Colonic mucosa (tissue), 4 donors: Measurements from ENCODE around the gene SNX27. TPM values are rescaled to one million over a fixed set of nuclear protein-coding genes. Genes with fewer than 3 reads are reported as not detected.
"Not testable (repeated sequence)": the region's sequence is repeated elsewhere in the genome, so short reads cannot be mapped to it uniquely, and the experiment has no call there.

Source experiments
- DNase-seq: peaks from one replicate; pipeline ENCODE4 v3.0.0-alpha.2; 2020
- H3K27ac ChIP-seq: fragments of 200-600 bp; one replicate; pipeline ENCODE4 v1.8.0; 2021
- H3K27me3 ChIP-seq: fragments of 200-600 bp; one replicate; pipeline ENCODE4 v1.8.0; 2021
- H3K36me3 ChIP-seq: fragments of 200-600 bp; one replicate; pipeline ENCODE4 v1.8.0; 2021
- H3K4me1 ChIP-seq: fragments of 200-600 bp; one replicate; pipeline ENCODE4 v1.8.0; 2021; ENCODE audit warnings: mild to moderate bottlenecking
- H3K4me3 ChIP-seq: fragments of 200-600 bp; one replicate; pipeline ENCODE4 v1.8.0; 2021
- H3K9ac ChIP-seq, 2 donors: one replicate each; pipeline ENCODE4 v1.7.0; 2013; ENCODE audit warnings: control low read depth in 2 of 2, low read depth in 2 of 2, low read length in 2 of 2
- H3K9me3 ChIP-seq: fragments of 200-600 bp; one replicate; pipeline ENCODE4 v1.8.0; 2021
- CTCF ChIP-seq: fragments of 200-600 bp; IDR thresholded peaks from one replicate; pipeline ENCODE4 v1.8.0; 2022; ENCODE audit warnings: antibody characterized with exemption, mild to moderate bottlenecking
- intact Hi-C: fragments of 100-400 bp; cut with DNase I; formaldehyde crosslinking; loops from one replicate; pipeline ENCODE4 v1.14.1; 2022
- total RNA-seq, 2 donors: library from RNA; stranded (reverse); fragmentation: NEBNext Ultra II Directional in 1 of 2; extraction: Animal tissue kit (Norgen Biotek cat#: 25700) in 1 of 2; gene quantifications; one replicate each; pipeline ENCODE4 v1.2.1, GENCODE V29; 2021
- donor health status: healthy.
- donor health status: DM: no; HTN: no; CAD: no.
- donor health status: DM: no; HTN: no; CAD: no.

Gene SNX27
- total RNA-seq, 2 donors from 2014 or later, result 28.7 to 32.0 TPM

GRCh38 chr1:151613282-151613780 lies 1.5 kb downstream of the SNX27 start:
- Histone ChIP-seq H3K27me3 (no peaks in the 10 kb centered on the region), H3K9me3 (no peaks in the 10 kb centered on the region), H3K9ac (peak overlapping the region; percentile 92 to 94), H3K4me3 (peak overlapping the region; percentile 98), H3K27ac (peak overlapping the region; percentile 85), H3K4me1 (no peaks in the 10 kb centered on the region), H3K36me3 (no peaks in the 10 kb centered on the region)
- intact Hi-C loops, result no loop called here
- no peak for TF ChIP-seq CTCF
- no peak for DNase-seq

GRCh38 chr1:151615711-151616504 lies 4.1 kb downstream of the SNX27 start:
- no peak for DNase-seq
- Histone ChIP-seq H3K4me3 (no peak overlapping the region), H3K9me3 (no peaks in the 10 kb centered on the region), H3K4me1 (peaks cover 7% of the 10 kb centered on the region), H3K9ac (no peak overlapping the region), H3K27me3 (no peaks in the 10 kb centered on the region), H3K36me3 (no peaks in the 10 kb centered on the region), H3K27ac (no peak overlapping the region)
- intact Hi-C loops, result no loop called here
- no peak for TF ChIP-seq CTCF

DNA sequence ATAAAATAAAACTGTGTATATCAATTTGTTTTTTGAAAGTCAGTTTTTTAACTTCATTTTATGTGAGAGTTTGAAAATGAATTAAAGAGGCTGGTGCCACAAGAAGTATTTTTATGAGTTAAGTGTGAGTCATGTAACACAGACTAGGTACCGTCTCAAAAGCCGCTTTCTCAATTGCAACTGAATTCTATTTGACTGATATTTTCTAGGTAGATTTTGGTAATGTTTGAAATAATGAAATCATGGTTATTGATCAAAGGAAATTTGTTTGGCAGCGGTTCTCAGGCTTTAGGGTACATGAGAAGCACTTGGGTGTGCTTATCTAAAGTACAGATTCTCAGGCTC lies 4.6 kb downstream of the SNX27 start:
- Histone ChIP-seq H3K9me3 (no peaks in the 10 kb centered on the region), H3K4me3 (no peak overlapping the region), H3K9ac (no peak overlapping the region), H3K36me3 (no peaks in the 10 kb centered on the region), H3K4me1 (peaks cover 7% of the 10 kb centered on the region), H3K27me3 (no peaks in the 10 kb centered on the region), H3K27ac (no peak overlapping the region)
- intact Hi-C loops, result no loop called here
- DNase-seq, result no peak
- TF ChIP-seq CTCF, result no peak

- intact Hi-C loops, result no loop called here
- DNase-seq, result no peak
- peaks cover 7% of the 10 kb centered on the region for H3K4me1 ChIP-seq
Measured at GRCh38 chr1:151618003-151618402, 6.2 kb downstream of the SNX27 start.

DNA sequence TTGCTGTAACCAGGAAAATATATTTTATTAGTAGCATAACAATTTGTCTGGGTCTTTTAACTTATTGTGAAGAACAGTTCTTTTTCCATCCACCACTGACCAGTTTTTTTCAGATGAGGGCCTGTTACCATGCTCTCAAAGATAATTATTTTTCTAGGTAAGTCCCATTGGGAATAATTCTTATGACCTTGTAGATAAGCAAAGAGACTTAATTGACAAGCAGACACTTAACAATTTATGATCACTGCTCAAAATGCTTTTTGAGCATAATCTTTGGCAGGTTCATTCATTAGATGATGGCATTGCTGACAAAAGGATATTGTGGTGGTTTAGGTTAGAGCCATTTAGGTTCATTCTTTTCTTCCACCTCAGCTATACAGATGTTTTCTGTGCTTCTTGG lies 6.6 kb downstream of the SNX27 start:
- Histone ChIP-seq H3K9ac (no peak overlapping the region), H3K27me3 (no peaks in the 10 kb centered on the region), H3K4me3 (no peak overlapping the region), H3K27ac (no peak overlapping the region), H3K4me1 (peaks cover 7% of the 10 kb centered on the region), H3K9me3 (no peaks in the 10 kb centered on the region), H3K36me3 (no peaks in the 10 kb centered on the region)
- no peak for TF ChIP-seq CTCF
- intact Hi-C loops, result no loop called here
- DNase-seq, result no peak

More at GRCh38 chr1:151618003-151618402, 6.2 kb downstream of the SNX27 start:
- Histone ChIP-seq H3K36me3 (no peaks in the 10 kb centered on the region), H3K27ac (no peak overlapping the region), H3K4me3 (no peak overlapping the region), H3K9ac (no peak overlapping the region), H3K27me3 (no peaks in the 10 kb centered on the region), H3K9me3 (no peaks in the 10 kb centered on the region)
- TF ChIP-seq CTCF, result no peak

GRCh38 chr1:151618996-151619395 lies 7.1 kb downstream of the SNX27 start:
- H3K9me3 ChIP-seq, DNase-seq, H3K4me1 ChIP-seq, intact Hi-C loops, H3K9ac ChIP-seq, H3K36me3 ChIP-seq, H3K4me3 ChIP-seq, H3K27me3 ChIP-seq: not testable (repeated sequence)
- H3K27ac ChIP-seq, result peak overlapping the region; percentile 26
